ENCODE measurements around the gene BRWD1.
"Not testable (repeated sequence)": the region's sequence is repeated elsewhere in the genome, so short reads cannot be mapped to it uniquely, and the experiment has no call there.

Gene BRWD1

GRCh38 chr21:39159342-39160063, 153.9 kb downstream of the BRWD1 start:
- Histone ChIP-seq H2AFZ (ENCODE audit: low read depth, low read length, severe bottlenecking) (no peak overlapping the region), H3K36me3 (ENCODE audit: low read length) (no peaks in the 10 kb centered on the region), H3F3A (ENCODE audit: insufficient read depth) (no peaks in the 10 kb centered on the region), H3K4me3 (ENCODE audit: insufficient read depth, low read length, poor library complexity, severe bottlenecking) (no peak overlapping the region), H3K9ac (ENCODE audit: low read length) (no peak overlapping the region), H3K27ac (ENCODE audit: low read depth, low read length) (no peak overlapping the region), H3K79me2 (ENCODE audit: insufficient read depth, low read length) (no peaks in the 10 kb centered on the region), H4K20me1 (ENCODE audit: low read depth, low read length) (no peaks in the 10 kb centered on the region), H3K4me2 (ENCODE audit: low read depth, low read length, poor library complexity, severe bottlenecking) (no peak overlapping the region), H3K27me3 (ENCODE audit: low read length) (no peaks in the 10 kb centered on the region), H3K9me3 (ENCODE audit: insufficient read depth, low read length) (peaks cover 5% of the 10 kb centered on the region; the same call in 1 of the 2 replicates), H3K9me2 (replicated peaks; ENCODE audit: insufficient read depth, low read length) (no peaks in the 10 kb centered on the region)
- no peak for TF ChIP-seq EZH2phosphoT487 (conservative IDR thresholded peaks at IDR 0.05; ENCODE audit: low read length)
- TF ChIP-seq, protein P1, sequence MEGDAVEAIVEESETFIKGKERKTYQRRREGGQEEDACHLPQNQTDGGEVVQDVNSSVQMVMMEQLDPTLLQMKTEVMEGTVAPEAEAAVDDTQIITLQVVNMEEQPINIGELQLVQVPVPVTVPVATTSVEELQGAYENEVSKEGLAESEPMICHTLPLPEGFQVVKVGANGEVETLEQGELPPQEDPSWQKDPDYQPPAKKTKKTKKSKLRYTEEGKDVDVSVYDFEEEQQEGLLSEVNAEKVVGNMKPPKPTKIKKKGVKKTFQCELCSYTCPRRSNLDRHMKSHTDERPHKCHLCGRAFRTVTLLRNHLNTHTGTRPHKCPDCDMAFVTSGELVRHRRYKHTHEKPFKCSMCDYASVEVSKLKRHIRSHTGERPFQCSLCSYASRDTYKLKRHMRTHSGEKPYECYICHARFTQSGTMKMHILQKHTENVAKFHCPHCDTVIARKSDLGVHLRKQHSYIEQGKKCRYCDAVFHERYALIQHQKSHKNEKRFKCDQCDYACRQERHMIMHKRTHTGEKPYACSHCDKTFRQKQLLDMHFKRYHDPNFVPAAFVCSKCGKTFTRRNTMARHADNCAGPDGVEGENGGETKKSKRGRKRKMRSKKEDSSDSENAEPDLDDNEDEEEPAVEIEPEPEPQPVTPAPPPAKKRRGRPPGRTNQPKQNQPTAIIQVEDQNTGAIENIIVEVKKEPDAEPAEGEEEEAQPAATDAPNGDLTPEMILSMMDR (IDR thresholded peaks at IDR 0.05; ENCODE audit: insufficient read depth, low read length, poor library complexity, severe bottlenecking): no peak

- H2AFZ ChIP-seq (ENCODE audit: low read depth, low read length, severe bottlenecking): not testable (repeated sequence)
Measured at GRCh38 chr21:39157241-39157640, 156.2 kb downstream of the BRWD1 start.

GRCh38 chr21:39156024-39156423, 157.4 kb downstream of the BRWD1 start:
- H2AFZ ChIP-seq (ENCODE audit: low read depth, low read length, severe bottlenecking): no peak overlapping the region
- no peaks in the 10 kb centered on the region for H4K20me1 ChIP-seq (ENCODE audit: low read depth, low read length)
- no peaks in the 10 kb centered on the region for H3K27me3 ChIP-seq (ENCODE audit: low read length)
- H3K36me3 ChIP-seq (ENCODE audit: low read length): no peaks in the 10 kb centered on the region
- no peaks in the 10 kb centered on the region for H3K79me2 ChIP-seq (ENCODE audit: insufficient read depth, low read length)
- no peaks in the 10 kb centered on the region for H3K9me2 ChIP-seq (replicated peaks; ENCODE audit: insufficient read depth, low read length)
- no peak overlapping the region for H3K4me2 ChIP-seq (ENCODE audit: low read depth, low read length, poor library complexity, severe bottlenecking)
- H3K9me3 ChIP-seq (ENCODE audit: insufficient read depth, low read length): no peaks in the 10 kb centered on the region
- no peak overlapping the region for H3K4me3 ChIP-seq (ENCODE audit: insufficient read depth, low read length, poor library complexity, severe bottlenecking)
- H3K27ac ChIP-seq (ENCODE audit: low read depth, low read length): no peak overlapping the region
- H3K9ac ChIP-seq (ENCODE audit: low read length): no peak overlapping the region
- TF ChIP-seq, protein P1 (IDR thresholded peaks at IDR 0.05; ENCODE audit: insufficient read depth, low read length, poor library complexity, severe bottlenecking): no peak
- no peak for TF ChIP-seq EZH2phosphoT487 (conservative IDR thresholded peaks at IDR 0.05; ENCODE audit: low read length)
- no peaks in the 10 kb centered on the region for H3F3A ChIP-seq (ENCODE audit: insufficient read depth)

More at GRCh38 chr21:39157241-39157640, 156.2 kb downstream of the BRWD1 start:
- not testable (repeated sequence) for H3F3A ChIP-seq (ENCODE audit: insufficient read depth); H3K79me2 ChIP-seq (ENCODE audit: insufficient read depth, low read length); H3K4me2 ChIP-seq (ENCODE audit: low read depth, low read length, poor library complexity, severe bottlenecking); H3K27me3 ChIP-seq (ENCODE audit: low read length); H3K9me3 ChIP-seq (ENCODE audit: insufficient read depth, low read length); H4K20me1 ChIP-seq (ENCODE audit: low read depth, low read length); H3K9ac ChIP-seq (ENCODE audit: low read length); H3K36me3 ChIP-seq (ENCODE audit: low read length); H3K4me3 ChIP-seq (ENCODE audit: insufficient read depth, low read length, poor library complexity, severe bottlenecking); H3K27ac ChIP-seq (ENCODE audit: low read depth, low read length); H3K9me2 ChIP-seq (replicated peaks; ENCODE audit: insufficient read depth, low read length)

GRCh38 chr21:39155578-39155977, 157.9 kb downstream of the BRWD1 start:
- Histone ChIP-seq H2AFZ (ENCODE audit: low read depth, low read length, severe bottlenecking) (no peak overlapping the region), H3K9ac (ENCODE audit: low read length) (no peak overlapping the region), H3K4me2 (ENCODE audit: low read depth, low read length, poor library complexity, severe bottlenecking) (no peak overlapping the region), H3K4me3 (ENCODE audit: insufficient read depth, low read length, poor library complexity, severe bottlenecking) (no peak overlapping the region), H3K79me2 (ENCODE audit: insufficient read depth, low read length) (no peaks in the 10 kb centered on the region), H3K9me2 (replicated peaks; ENCODE audit: insufficient read depth, low read length) (no peaks in the 10 kb centered on the region), H3K27me3 (ENCODE audit: low read length) (no peaks in the 10 kb centered on the region), H3K9me3 (ENCODE audit: insufficient read depth, low read length) (no peaks in the 10 kb centered on the region), H3K36me3 (ENCODE audit: low read length) (no peaks in the 10 kb centered on the region), H4K20me1 (ENCODE audit: low read depth, low read length) (no peaks in the 10 kb centered on the region), H3K27ac (ENCODE audit: low read depth, low read length) (no peak overlapping the region), H3F3A (ENCODE audit: insufficient read depth) (no peaks in the 10 kb centered on the region)
- TF ChIP-seq, protein P1 (IDR thresholded peaks at IDR 0.05; ENCODE audit: insufficient read depth, low read length, poor library complexity, severe bottlenecking): no peak
- no peak for TF ChIP-seq EZH2phosphoT487 (conservative IDR thresholded peaks at IDR 0.05; ENCODE audit: low read length)
